ENCODE results near the gene MAGI2.

Gene MAGI2

GRCh38 chr7:78234634-78235033 lies 1218.8 kb downstream of the MAGI2 start:
- Histone ChIP-seq H3K36me3 (ENCODE audit: insufficient read depth, low read length) (no peaks in the 10 kb centered on the region), H3K4me2 (ENCODE audit: insufficient read depth, low read length) (no peak overlapping the region), H3K4me1 (ENCODE audit: insufficient read depth, low read length) (no peaks in the 10 kb centered on the region), H3K9me3 (ENCODE audit: insufficient read depth, low read length, severe bottlenecking) (no peaks in the 10 kb centered on the region), H3K9ac (ENCODE audit: low read depth, low read length) (no peak overlapping the region), H4K20me1 (ENCODE audit: insufficient read depth, low read length) (no peaks in the 10 kb centered on the region), H3K79me2 (ENCODE audit: insufficient read depth, low read length) (no peaks in the 10 kb centered on the region), H3K4me3 (ENCODE audit: low read depth in 1 of 2, low read length in 2 of 2) (no peak overlapping the region), H2AFZ (ENCODE audit: low read depth, low read length) (no peak overlapping the region), H3K27ac (ENCODE audit: low read length) (no peak overlapping the region), H3K27me3 (ENCODE audit: insufficient read depth, low read length, poor library complexity) (no peaks in the 10 kb centered on the region)
- ATAC-seq (ENCODE audit: insufficient read depth, low read depth) (no peak), DNase-seq (no peak)
- TF ChIP-seq EZH2 (IDR thresholded peaks at IDR 0.05; ENCODE audit: borderline replicate concordance, low read depth, low read length, severe bottlenecking) (no peak), CTCF (IDR thresholded peaks at IDR 0.05; ENCODE audit: borderline replicate concordance, extremely low read depth, low read length, poor library complexity, severe bottlenecking) (no peak)

- H3K27ac ChIP-seq (ENCODE audit: low read length): no peak overlapping the region
- H3K79me2 ChIP-seq (ENCODE audit: insufficient read depth, low read length): no peaks in the 10 kb centered on the region
- H2AFZ ChIP-seq (ENCODE audit: low read depth, low read length): no peak overlapping the region
- H3K9me3 ChIP-seq (ENCODE audit: insufficient read depth, low read length, severe bottlenecking): no peaks in the 10 kb centered on the region
- TF ChIP-seq CTCF (IDR thresholded peaks at IDR 0.05; ENCODE audit: borderline replicate concordance, extremely low read depth, low read length, poor library complexity, severe bottlenecking): no peak
- no peak for TF ChIP-seq EZH2 (IDR thresholded peaks at IDR 0.05; ENCODE audit: borderline replicate concordance, low read depth, low read length, severe bottlenecking)
- no peaks in the 10 kb centered on the region for H3K27me3 ChIP-seq (ENCODE audit: insufficient read depth, low read length, poor library complexity)
- DNase-seq (no peak), ATAC-seq (ENCODE audit: insufficient read depth, low read depth) (no peak)
- no peaks in the 10 kb centered on the region for H3K36me3 ChIP-seq (ENCODE audit: insufficient read depth, low read length)
- no peak overlapping the region for H3K4me3 ChIP-seq (ENCODE audit: low read depth in 1 of 2, low read length in 2 of 2)
- no peaks in the 10 kb centered on the region for H3K4me1 ChIP-seq (ENCODE audit: insufficient read depth, low read length)
- no peaks in the 10 kb centered on the region for H4K20me1 ChIP-seq (ENCODE audit: insufficient read depth, low read length)
- H3K4me2 ChIP-seq (ENCODE audit: insufficient read depth, low read length): no peak overlapping the region
- no peak overlapping the region for H3K9ac ChIP-seq (ENCODE audit: low read depth, low read length)
Observed at GRCh38 chr7:78232806-78233205, 1220.7 kb downstream of the MAGI2 start.

GRCh38 chr7:78226059-78226719 lies 1227.3 kb downstream of the MAGI2 start:
- ATAC-seq (ENCODE audit: insufficient read depth, low read depth) (no peak), DNase-seq (peak; percentile 26)
- no peaks in the 10 kb centered on the region for H3K9me3 ChIP-seq (ENCODE audit: insufficient read depth, low read length, severe bottlenecking)
- TF ChIP-seq EZH2 (IDR thresholded peaks at IDR 0.05; ENCODE audit: borderline replicate concordance, low read depth, low read length, severe bottlenecking) (no peak), CTCF (IDR thresholded peaks at IDR 0.05; ENCODE audit: borderline replicate concordance, extremely low read depth, low read length, poor library complexity, severe bottlenecking) (peak; percentile 42)
- H3K36me3 ChIP-seq (ENCODE audit: insufficient read depth, low read length): no peaks in the 10 kb centered on the region
- H2AFZ ChIP-seq (ENCODE audit: low read depth, low read length): no peak overlapping the region
- H3K4me3 ChIP-seq (ENCODE audit: low read depth in 1 of 2, low read length in 2 of 2): no peak overlapping the region
- H3K4me1 ChIP-seq (ENCODE audit: insufficient read depth, low read length): no peaks in the 10 kb centered on the region
- H3K27ac ChIP-seq (ENCODE audit: low read length): no peak overlapping the region
- no peaks in the 10 kb centered on the region for H3K27me3 ChIP-seq (ENCODE audit: insufficient read depth, low read length, poor library complexity)
- no peaks in the 10 kb centered on the region for H3K79me2 ChIP-seq (ENCODE audit: insufficient read depth, low read length)
- H3K9ac ChIP-seq (ENCODE audit: low read depth, low read length): no peak overlapping the region
- no peaks in the 10 kb centered on the region for H4K20me1 ChIP-seq (ENCODE audit: insufficient read depth, low read length)
- no peak overlapping the region for H3K4me2 ChIP-seq (ENCODE audit: insufficient read depth, low read length)

Data from DND-41 (cell line).